HG03066 (cell line): ENCODE data around the gene MRPS2.

Experiments
- ATAC-seq: cut with Tn5 transposase; IDR thresholded peaks from one replicate; pipeline ENCODE4 v1.9.1; 2021; ENCODE audit warnings: low read depth; ENCODE audit not compliant: unreplicated experiment

Gene MRPS2

DNA sequence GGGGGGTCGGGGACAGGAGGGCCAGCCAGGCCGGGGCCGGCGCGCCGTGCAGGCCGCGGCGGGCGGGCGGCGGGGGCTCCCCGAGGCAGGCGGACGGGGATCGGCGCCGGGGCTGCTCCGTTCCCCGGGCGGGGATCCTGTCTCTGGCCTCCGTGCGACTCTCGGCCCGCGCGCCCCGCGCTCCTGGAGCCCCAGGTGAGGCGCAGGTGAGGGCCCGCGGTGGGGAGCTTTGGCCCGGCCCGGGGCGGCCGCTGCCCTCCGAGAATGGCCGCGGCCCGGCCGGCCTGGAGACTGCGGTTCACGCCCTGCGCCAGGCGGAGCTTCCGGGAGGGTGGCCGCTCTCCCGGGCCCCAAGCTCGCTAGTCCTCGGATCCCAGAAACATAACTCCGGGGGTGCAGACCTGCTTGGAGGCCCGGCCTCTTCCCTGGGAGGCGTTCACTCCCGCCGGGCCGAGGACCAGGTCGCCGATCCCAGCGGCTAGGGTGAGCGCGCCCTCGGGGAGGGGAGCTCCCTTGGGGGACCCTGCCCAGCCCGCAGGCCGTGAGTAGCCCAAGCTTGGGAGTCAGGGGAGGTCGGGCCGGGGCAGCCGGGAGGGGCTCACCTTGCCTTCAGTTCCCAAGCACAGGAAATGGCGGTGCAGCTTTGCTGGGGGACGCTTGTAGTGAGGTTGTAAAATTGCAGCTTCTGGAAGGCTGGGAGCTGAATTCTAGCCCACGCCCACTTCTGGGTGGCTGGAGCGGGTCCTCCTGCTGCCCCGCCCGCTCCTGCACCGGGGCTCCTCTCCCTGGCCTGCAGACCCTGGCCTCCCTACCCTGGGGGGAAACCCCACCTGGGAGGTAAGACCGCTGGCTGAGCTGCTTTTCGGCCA lies 20.2 kb upstream of the MRPS2 start:
- no peak for ATAC-seq

DNA sequence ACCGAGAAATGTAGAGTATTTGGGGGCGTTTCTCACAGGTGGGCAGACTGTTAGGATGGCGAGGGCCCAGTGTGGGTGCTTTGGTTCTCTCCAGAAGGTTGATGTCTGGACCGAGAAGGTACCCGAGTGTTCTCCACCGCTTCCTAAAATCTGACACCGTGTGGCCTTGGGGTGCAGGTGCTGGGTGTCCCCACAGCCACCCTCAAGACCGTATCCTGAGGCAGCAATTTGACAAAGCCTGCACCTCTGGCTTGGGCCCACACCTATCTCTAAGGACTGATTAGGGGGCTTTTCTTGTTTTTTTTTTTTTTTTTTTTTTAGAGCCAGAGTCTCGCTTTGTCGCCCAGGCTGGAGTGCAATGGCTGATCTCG lies 19.6 kb upstream of the MRPS2 start:
- no peak for ATAC-seq

DNA sequence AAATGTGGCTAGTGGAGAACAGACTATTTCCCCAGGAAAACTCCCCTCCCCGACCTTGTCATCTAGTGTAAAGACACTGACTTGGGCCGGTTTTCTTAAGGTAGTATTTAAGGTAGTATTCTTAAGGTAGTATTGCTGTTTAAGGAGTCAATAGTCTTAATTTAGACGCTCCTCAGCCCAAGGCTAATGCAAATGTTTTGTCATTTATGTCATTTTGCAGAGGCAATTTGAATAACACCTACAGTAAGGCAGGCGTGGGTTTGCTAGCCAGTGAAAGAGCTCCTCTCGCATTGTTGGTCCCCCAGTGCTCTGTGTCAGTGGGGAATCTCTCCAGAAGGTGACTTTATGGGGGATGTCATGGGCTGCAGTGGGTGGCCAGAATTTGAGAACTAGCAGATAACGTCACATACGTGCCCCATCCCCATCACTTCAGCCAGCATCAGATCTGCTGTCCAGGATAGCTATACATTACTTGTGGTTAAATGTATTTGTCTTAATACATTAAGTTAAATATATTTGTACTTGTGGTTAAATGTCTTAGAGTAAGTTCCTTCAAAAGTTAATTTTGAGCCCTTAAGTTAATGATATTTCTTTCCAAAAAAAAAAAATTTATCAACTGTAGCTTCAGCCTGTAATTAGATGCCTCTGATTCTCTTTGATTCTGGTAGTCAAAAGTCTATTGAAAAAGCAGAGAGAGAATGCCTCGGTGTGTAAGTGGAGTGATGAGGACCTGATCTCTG lies 18.3 kb upstream of the MRPS2 start:
- ATAC-seq: no peak

DNA sequence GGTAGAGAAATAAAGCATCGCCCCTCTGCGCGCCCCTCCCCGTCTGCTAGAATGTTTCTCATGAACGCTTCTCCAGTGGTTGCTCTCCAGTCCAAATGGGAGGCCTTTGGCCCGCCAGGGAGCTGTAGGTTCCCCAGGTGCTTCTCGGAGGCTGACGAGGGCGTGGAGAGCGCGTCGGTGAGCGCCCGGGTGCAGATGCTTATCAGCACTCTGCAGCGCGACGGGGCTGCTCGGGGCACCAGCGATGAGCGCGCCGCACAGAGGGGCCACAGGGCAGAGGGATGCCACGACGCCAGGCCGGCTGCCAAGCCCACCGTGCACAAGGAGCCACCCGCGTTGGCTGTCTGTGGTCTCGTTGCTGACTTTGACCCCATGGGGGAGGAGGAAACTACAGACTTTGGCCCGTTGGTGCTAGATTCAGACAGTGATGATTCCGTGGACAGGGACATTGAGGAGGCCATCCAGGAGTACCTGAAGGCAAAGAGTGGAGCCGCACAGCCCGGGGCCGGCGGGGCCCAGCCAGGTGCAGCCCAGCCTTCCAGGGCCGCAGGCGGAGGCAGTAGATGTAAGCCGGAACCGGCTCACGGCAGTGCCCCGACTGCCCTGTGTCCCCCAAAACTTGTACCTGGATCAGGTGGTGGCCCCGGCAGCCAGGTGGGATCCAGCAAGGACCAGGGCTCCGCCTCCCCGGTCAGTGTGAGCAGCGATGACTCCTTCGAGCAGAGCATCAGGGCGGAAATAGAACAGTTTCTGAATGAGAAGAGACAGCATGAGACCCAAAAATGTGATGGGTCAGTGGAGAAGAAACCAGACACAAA lies 15.8 kb upstream of the MRPS2 start:
- ATAC-seq: no peak

DNA sequence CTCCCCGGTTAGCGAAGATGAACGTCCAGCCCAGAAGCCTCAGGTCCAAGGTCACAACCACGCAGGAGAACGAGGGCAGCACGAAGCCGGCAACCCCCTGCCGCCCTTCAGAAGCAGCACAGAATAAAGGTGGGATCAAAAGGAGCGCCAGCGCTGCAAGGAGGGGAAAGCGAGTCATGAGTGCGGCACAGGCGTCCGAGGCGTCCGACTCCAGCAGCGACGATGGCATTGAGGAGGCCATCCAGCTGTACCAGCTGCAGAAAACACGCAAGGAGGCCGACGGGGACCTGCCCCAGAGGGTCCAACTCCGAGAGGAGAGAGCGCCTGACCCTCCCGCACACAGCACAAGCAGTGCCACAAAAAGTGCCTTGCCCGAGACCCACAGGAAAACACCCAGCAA lies 15.1 kb upstream of the MRPS2 start:
- no peak for ATAC-seq

DNA sequence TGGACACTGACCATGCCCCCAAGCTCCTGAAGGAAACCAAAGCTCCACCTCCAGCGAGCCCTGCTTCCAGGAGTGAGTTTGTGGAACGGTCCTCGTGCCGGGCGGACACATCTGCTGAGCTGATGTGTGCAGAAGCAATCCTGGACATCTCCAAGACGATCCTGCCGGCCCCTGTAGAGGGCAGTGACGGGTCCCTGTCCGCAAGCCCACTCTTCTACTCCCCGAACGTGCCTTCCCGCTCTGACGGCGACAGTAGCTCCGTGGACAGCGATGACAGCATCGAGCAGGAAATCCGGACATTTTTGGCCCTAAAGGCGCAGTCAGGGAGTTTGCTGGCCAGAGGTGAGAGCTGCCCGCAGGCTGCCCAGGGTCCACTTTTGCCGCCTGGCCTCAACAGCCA lies 14.7 kb upstream of the MRPS2 start:
- ATAC-seq: no peak

DNA sequence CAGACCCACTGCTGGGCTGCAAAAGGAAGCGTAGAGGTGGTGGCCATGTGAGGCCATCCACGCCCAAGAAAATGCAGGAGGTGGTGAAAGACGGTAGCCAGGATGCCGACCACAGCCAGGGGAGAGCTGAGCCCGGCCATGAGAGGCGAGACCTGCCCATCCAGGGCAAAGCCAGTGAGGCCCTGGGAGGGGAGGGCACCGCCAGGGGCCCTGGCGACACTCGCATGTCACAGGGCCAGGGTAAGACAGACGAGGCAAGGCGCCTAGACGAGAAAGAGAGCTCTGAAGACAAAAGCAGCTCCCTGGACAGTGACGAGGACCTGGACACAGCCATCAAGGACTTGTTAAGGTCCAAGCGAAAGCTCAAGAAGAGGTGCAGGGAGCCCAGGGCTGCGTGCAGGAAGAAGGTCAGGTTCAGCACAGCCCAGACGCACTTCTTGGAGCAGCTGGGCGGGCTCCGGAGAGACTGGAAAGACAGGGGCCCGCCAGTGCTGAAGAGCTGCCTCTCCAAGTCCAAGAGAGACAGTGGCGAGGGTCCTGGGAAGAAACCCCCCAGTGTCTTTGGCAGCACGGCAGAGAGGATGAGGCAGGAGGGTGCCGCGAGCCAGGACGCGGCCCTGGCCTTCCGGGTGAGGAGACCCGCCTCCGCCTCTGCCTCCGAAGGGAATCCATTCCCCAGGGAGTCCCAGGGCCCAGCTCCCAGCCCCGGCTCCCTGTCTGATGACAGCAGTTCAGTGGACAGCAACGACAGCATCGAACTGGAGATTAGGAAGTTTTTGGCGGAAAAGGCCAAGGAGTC lies 14.0 kb upstream of the MRPS2 start:
- no peak for ATAC-seq

DNA sequence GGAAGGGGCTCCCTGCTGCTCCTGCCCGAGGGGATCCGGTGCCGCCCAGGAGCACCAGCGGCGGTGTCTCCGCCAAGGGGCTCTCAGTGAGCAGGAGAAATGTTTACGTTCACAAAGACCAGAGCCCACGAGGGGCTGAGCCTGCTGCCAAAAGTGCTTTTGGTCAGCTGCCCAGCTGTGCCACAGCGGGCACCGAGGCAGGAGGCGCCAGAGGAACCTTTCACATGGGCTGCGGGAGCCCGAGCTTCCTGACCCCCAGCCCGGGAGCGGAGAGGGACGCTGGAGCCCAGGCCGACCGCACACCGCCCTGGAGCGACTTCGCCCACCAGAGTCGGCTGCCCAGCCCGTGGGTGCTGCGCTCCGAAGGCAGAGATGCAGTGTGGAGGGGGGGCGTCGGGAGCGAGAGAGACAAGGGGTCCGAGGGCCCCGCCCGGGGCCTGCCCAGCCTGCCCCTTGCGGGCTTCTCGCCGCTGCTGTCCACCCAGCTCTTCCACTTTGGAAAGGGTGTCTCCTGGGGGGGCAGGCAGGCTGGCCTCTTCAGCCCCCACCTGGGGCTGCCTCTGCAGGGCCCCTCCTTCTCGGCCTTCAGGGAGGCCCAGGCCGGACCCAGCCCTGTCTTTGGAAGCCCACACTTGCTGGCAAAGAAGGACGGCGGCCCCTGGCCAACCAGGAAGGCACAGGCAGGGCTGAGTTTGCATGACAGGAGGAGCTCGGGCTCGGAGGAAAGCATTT lies 13.0 kb upstream of the MRPS2 start:
- ATAC-seq: no peak

DNA sequence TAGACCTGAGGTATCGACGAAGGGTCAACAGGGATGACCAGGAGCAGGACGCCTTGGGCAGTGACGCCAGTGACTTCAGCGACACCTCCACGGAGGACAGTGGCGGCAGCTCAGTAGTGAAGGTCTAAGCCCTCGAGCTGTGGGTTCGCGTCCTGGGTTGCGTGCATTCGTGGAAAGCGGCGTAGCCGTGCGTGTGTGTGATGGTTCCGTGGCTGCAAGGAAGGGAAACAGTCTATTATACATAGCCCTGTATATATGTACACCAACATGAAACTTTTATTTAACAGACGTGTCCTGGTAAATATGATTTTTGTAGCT lies 12.5 kb upstream of the MRPS2 start:
- ATAC-seq: no peak

DNA sequence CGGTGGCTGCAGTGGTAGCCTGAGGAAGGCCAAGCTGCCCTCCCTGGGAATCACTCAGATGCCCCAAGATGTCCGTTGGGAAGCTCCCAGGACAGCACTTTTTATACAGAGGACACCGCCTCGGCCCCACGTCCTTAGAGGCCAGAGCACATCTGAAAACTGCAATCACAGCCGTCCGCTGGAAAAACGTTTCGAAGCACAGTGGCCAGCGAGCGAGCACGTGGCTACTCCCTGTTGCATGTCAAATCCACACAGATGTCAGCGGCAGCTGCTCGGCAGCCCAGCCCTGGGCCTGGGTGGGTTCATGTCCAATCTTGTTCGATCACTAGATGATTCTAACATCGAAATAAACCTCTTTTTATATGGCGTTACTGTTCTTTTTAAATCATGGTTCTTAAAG lies 12.0 kb upstream of the MRPS2 start:
- ATAC-seq: no peak

DNA sequence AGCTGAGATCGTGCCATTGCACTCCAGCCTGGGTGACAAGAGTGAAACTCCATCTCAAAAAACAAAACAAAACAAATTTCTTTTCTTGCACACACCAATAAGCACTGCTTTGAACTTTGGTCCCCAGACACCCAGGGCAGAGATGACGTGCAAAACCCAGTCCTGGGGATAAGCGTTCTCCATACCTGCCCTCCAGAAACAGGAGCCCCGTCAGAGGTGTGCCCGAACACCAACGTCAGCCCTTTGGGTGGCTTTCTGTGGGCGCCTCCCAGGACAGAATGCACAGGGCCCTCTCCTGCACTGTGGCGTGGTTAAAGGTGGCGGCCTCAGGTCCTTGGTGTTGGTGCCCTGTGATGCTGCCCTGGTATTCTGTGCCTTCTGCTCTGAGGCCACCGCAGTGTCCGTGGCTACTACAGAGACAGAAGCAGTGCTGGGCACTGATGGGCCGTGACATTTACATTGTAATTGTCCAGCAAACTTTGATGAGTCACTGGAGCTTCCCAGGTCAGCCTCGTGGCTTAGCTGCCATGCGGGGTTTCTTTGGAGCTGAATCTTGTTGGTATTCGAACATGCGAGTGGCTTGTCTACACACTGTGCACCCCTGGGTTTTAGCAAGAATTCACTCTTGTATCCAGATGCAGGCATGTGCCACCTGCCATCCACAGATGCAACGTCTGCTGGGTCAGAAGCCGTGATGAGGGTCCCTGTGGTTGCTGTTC lies 11.1 kb upstream of the MRPS2 start:
- no peak for ATAC-seq

DNA sequence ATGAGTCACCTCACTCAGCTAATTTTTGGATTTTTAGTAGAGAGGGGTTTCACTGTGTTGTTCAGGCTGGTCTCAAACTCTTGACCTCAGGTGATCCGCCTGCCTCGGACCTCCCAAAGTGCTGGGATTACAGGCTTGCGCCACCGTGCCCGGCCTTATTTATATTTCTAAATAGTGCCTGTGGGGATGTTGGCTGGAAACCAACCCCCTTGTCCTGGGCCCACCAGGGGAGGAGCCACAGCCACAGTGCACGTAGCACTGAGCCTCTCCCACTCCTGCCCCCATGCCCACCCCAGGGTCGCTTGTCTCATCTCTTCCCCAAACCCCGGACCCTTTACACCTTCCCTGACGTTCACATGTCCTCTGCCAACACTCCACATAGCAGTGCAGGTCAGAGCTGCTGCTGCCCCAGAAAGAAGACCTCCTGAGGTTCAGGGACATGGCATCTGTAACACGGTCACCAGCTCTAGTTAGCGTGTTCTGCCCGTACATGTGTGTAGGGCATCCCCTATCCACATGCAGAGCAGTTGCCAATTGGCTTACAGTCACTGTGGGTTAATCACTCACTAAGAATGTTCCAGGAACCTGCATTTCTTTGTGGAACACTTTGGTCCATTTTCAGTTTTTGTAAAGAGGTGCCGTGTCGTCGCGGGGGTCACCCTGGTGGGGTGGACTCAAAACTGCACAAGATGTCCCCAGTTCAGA lies 10.2 kb upstream of the MRPS2 start:
- no peak for ATAC-seq

DNA sequence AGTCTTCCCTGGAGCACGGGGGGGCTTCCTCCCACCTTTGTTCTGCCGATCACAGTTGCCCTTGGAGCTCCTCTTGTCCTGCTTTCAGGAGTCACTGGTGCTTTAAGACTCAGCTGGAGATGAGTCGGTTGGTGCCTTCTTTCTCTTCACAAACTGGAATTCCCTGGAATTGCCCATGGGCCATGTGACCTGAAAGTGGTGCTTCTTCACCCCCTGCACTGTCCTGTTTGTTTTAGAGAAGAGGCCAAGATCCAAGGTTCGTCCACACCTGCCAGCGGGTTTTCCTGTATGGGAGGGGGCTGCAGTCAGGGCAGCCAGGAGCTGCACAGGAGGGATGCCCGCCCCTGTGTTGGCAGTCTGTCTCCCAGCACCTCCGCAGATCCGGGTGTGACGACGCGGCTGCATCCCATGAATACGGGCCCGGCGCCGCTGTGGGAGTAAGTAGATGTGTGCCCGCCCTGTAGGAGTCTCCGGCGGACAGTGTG lies 9.5 kb upstream of the MRPS2 start:
- no peak for ATAC-seq

DNA sequence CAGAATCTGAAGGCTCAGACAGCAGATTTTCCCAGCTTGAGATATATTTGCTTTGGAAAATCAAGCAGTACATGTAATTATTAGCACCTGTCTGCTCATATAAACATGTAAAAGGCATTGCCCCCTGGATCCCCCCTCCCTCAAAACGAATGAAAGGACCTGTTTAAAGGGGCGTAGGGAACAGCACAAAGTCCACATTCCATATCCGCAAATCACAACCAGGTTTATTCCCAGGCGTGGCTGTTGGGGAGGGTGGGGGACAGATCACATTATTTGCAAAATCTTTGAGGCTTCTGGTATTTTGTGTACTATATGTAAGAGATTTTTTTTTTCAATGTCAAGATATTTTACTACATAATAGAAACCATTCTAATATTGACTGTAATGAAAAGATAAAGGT lies 8.7 kb upstream of the MRPS2 start:
- ATAC-seq: no peak

DNA sequence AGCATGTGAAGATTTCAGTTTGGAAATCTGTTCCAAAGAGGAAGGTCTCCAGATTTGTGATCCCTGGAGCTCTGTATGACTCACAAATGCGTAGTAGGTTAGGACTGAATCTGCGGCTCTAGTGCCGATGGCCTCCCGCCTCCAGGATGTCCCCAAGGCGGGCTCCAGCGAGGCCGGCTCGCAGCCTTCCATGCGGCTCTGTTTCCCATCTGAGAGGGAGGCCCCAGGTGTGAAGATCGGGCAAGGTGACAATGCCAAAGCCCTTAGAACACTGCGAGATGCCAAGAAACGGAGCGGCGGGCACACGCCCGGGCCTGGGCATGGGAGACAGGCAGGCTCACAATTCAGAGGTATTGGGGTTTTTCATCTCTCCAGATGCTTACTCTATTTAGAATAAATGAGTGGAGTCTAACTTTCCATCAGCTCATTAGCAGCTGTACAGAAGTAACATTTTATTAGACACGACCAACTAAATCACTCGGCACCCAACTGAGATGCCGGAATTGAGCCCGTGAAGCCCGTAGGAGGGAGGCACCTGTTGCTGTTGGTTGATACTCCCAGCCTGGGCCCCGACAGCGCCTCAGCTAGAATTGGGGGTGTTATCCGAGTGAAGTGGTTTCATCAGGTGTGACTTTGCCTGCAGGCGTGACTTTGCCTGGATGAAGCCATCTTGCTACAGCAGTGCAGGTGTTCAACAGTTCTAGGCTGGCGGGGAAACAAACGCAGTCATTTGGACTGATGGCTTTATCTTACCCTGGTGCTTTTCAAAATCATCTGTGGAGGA lies 7.4 kb upstream of the MRPS2 start:
- no peak for ATAC-seq

DNA sequence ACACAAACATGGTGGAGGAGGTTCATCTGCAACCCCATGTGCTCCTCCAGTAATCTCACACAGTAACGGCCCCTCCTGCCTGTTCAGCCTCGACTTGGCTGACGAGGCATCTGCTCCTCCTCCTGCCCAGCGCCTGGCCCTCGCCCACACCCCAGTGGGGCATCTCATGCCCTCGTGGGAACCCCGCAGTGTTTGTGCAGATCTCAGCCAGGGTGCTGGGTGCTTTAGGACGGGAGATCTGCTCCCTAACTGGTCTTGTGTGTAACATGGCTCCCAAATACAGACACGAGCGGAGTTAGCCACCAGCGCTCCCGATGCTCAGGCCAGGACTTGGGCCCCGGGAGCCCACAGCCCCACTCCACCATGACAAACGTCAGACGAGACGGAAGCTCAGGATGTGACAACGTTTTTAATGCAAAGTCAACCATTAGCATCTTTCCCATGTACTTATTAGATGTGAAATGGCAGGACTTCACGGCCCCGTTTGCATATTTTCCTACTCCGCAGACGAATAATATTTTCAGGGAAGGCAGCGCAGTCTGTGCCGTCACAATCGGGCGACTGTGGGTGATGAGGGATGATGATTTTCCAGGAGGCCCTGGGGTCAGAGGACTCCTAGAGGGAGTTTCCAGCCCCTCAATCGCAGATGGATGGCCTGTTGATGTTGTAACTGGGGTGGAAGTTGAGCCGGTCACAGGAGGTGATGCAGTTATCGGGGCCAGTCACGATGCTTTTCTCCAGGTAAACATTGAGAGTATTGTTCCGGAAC lies 5.5 kb upstream of the MRPS2 start:
- ATAC-seq: no peak
